ENCODE measurements around the gene COX8A. TPM values are rescaled to one million over a fixed set of nuclear protein-coding genes. Genes with fewer than 3 reads are reported as not detected.

COX8A gene
- total RNA-seq, 2 experiments from 2014 or later = 89.1 to 105 TPM

GRCh38 chr11:64013141-64013896, 38.9 kb downstream of the COX8A start:
- H3K36me3 ChIP-seq (ENCODE audit: insufficient read depth, low read length) = no peaks in the 10 kb centered on the region
- Mint-ChIP-seq H3K27me3 (peaks cover 12% of the 10 kb centered on the region), H3K4me1 (ENCODE audit: low read depth) (no peaks in the 10 kb centered on the region), H3K27ac (no peak overlapping the region), H3K4me3 (no peak overlapping the region), H3K36me3 (ENCODE audit: low read depth) (no peaks in the 10 kb centered on the region), H3K9me3 (no peaks in the 10 kb centered on the region)
- no peaks in the 10 kb centered on the region for H3K4me1 ChIP-seq (ENCODE audit: insufficient read depth, low read length)
- DNase-seq (no peak), ATAC-seq (ENCODE audit: poor library complexity) (no peak)
- TF ChIP-seq, protein P1, sequence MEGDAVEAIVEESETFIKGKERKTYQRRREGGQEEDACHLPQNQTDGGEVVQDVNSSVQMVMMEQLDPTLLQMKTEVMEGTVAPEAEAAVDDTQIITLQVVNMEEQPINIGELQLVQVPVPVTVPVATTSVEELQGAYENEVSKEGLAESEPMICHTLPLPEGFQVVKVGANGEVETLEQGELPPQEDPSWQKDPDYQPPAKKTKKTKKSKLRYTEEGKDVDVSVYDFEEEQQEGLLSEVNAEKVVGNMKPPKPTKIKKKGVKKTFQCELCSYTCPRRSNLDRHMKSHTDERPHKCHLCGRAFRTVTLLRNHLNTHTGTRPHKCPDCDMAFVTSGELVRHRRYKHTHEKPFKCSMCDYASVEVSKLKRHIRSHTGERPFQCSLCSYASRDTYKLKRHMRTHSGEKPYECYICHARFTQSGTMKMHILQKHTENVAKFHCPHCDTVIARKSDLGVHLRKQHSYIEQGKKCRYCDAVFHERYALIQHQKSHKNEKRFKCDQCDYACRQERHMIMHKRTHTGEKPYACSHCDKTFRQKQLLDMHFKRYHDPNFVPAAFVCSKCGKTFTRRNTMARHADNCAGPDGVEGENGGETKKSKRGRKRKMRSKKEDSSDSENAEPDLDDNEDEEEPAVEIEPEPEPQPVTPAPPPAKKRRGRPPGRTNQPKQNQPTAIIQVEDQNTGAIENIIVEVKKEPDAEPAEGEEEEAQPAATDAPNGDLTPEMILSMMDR (IDR thresholded peaks at IDR 0.05) = no peak
- POLR2A ChIA-PET = no interaction called here
- peaks cover 9% of the 10 kb centered on the region in 2 experiments for H3K27me3 ChIP-seq (ENCODE audit: control insufficient read depth in 1 of 2, insufficient read depth in 2 of 2, low read length in 2 of 2)
- no peak overlapping the region for H3K4me3 ChIP-seq (ENCODE audit: low read length)
- CTCF ChIA-PET = no interaction called here
- H3K9me3 ChIP-seq (ENCODE audit: control insufficient read depth in 1 of 2, insufficient read depth in 1 of 2, low read length in 2 of 2) = peaks cover 8 to 26% of the 10 kb centered on the region in 2 experiments
- intact Hi-C loops (cut with DNase I, micrococcal nuclease) = no loop called here
- H3K27ac ChIP-seq (ENCODE audit: low read depth in 1 of 2, low read length in 2 of 2) = no peak overlapping the region

GRCh38 chr11:64014356-64014755, 39.9 kb downstream of the COX8A start:
- Histone ChIP-seq H3K9me3 (ENCODE audit: control insufficient read depth in 1 of 2, insufficient read depth in 1 of 2, low read length in 2 of 2) (peaks cover 8 to 24% of the 10 kb centered on the region in 2 experiments), H3K36me3 (ENCODE audit: insufficient read depth, low read length) (no peaks in the 10 kb centered on the region), H3K27ac (ENCODE audit: low read depth in 1 of 2, low read length in 2 of 2) (no peak overlapping the region), H3K27me3 (ENCODE audit: control insufficient read depth in 1 of 2, insufficient read depth in 2 of 2, low read length in 2 of 2) (peaks cover 3 to 4% of the 10 kb centered on the region in 2 experiments), H3K4me3 (ENCODE audit: low read length) (no peak overlapping the region), H3K4me1 (ENCODE audit: insufficient read depth, low read length) (no peaks in the 10 kb centered on the region)
- DNase-seq (no peak), ATAC-seq (ENCODE audit: poor library complexity) (no peak)
- POLR2A ChIA-PET = no interaction called here
- Mint-ChIP-seq H3K9me3 (no peaks in the 10 kb centered on the region), H3K4me1 (ENCODE audit: low read depth) (no peaks in the 10 kb centered on the region), H3K27ac (no peak overlapping the region), H3K36me3 (ENCODE audit: low read depth) (no peaks in the 10 kb centered on the region), H3K4me3 (no peak overlapping the region), H3K27me3 (peaks cover 3% of the 10 kb centered on the region)
- TF ChIP-seq, protein P1 (IDR thresholded peaks at IDR 0.05) = no peak
- CTCF ChIA-PET = no interaction called here
- intact Hi-C loops (cut with DNase I, micrococcal nuclease) = no loop called here

DNA sequence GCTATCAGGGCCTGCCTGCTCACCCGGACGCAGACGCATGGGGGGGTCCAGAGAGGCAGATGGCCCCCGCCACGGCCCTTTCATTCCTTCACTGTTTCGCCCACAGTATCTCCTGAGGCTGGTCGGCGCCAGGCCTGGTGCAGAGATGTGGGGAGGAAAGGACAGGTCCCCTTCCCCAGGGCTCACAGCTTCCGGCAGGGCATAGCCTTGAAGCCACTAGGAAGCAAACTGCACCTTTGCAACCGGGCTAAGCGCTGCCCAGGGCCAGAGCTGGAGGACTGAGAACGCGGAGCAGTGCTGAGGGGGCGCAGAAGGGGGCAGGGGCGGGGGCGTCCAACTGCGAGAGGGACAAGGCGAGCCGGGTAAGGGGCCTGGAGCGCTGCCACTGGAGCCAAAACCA, 41.1 kb downstream of the COX8A start:
- no peaks in the 10 kb centered on the region for H3K9me3 Mint-ChIP-seq
- intact Hi-C loops (cut with DNase I, micrococcal nuclease) = no loop called here
- no peaks in the 10 kb centered on the region for H3K4me1 ChIP-seq (ENCODE audit: insufficient read depth, low read length)
- H3K27ac Mint-ChIP-seq = no peak overlapping the region
- H3K36me3 ChIP-seq (ENCODE audit: insufficient read depth, low read length) = no peaks in the 10 kb centered on the region
- H3K27me3 ChIP-seq (ENCODE audit: control insufficient read depth in 1 of 2, insufficient read depth in 2 of 2, low read length in 2 of 2) = no peaks in the 10 kb centered on the region
- TF ChIP-seq, protein P1 (IDR thresholded peaks at IDR 0.05) = no peak
- H3K36me3 Mint-ChIP-seq (ENCODE audit: low read depth) = no peaks in the 10 kb centered on the region
- DNase-seq (no peak), ATAC-seq (ENCODE audit: poor library complexity) (no peak)
- no peaks in the 10 kb centered on the region for H3K4me1 Mint-ChIP-seq (ENCODE audit: low read depth)
- H3K4me3 Mint-ChIP-seq = no peak overlapping the region
- H3K4me3 ChIP-seq (ENCODE audit: low read length) = no peak overlapping the region
- peaks cover 3% of the 10 kb centered on the region for H3K27me3 Mint-ChIP-seq
- H3K9me3 ChIP-seq (ENCODE audit: control insufficient read depth in 1 of 2, insufficient read depth in 1 of 2, low read length in 2 of 2) = peaks cover 4 to 12% of the 10 kb centered on the region in 2 experiments
- ChIA-PET POLR2A (no interaction called here), CTCF (no interaction called here)
- no peak overlapping the region for H3K27ac ChIP-seq (ENCODE audit: low read depth in 1 of 2, low read length in 2 of 2)
